ENCODE results near the gene GBF1. TPM values are rescaled to one million over a fixed set of nuclear protein-coding genes. Genes with fewer than 3 reads are reported as not detected.

GBF1 gene
- polyA plus RNA-seq, 3 donors = 4.2 to 17.4 (median 11.9) TPM

DNA sequence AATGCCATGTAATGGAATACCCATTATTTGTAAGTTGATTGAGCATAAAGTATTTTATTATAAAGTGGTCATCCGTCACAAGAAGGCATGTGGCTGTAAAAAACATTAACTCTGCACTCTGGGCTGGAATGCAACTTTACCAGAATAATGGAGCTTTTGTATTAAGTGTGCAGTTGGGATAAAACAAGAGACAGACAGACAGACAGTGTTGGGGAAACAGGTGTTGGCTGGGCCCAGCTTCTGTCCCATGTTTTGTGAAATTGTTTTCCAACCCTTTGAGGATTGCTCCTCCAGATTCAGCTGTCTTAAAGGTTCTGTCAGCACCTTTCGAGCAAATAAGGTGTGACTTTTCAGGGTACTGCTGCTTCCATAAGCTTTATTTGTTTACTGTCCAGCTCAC, 82.3 kb downstream of the GBF1 start:
- no peaks in the 10 kb centered on the region for H3K27me3 Mint-ChIP-seq (ENCODE audit: low read depth in 3 of 3)
- intact Hi-C loops (cut with micrococcal nuclease) = no loop called here
- H3K27me3 ChIP-seq (ENCODE audit: control insufficient read depth in 2 of 2, insufficient read depth in 2 of 2, low read length in 2 of 2) = no peaks in the 10 kb centered on the region
- H3K4me2 ChIP-seq (replicated peaks; ENCODE audit: extremely low read depth, low read length, poor library complexity, severe bottlenecking) = no peak overlapping the region
- peaks cover 47% of the 10 kb centered on the region for H3K79me2 ChIP-seq (ENCODE audit: insufficient read depth, low read length)
- H3K27ac Mint-ChIP-seq = no peak overlapping the region
- no peak overlapping the region for H3K27ac ChIP-seq (ENCODE audit: low read depth in 1 of 2, low read length in 2 of 2)
- H4K20me1 ChIP-seq (ENCODE audit: insufficient read depth, low read length) = peaks cover 84% of the 10 kb centered on the region
- no peak for DNase-seq
- no peak overlapping the region for H2AFZ ChIP-seq (ENCODE audit: insufficient read depth, low read depth, low read length, poor library complexity, severe bottlenecking)
- H3K9me3 Mint-ChIP-seq = no peaks in the 10 kb centered on the region
- TF ChIP-seq CTCF (IDR thresholded peaks at IDR 0.05) = no peak
- H3K4me3 ChIP-seq (replicated peaks in 1 of 3; ENCODE audit: low read depth in 2 of 3, low read length in 3 of 3) = no peak overlapping the region
- H3K9me3 ChIP-seq (replicated peaks in 1 of 2; ENCODE audit: control insufficient read depth in 1 of 2, insufficient read depth in 1 of 2, low read length in 2 of 2) = no peaks in the 10 kb centered on the region
- 100% methylated on average over 2 of the region's 2 CpGs for WGBS (ENCODE audit: insufficient coverage)
- peaks cover 19 to 24% of the 10 kb centered on the region in 2 donors for H3K36me3 Mint-ChIP-seq
- H3K4me1 Mint-ChIP-seq = peaks cover 5% of the 10 kb centered on the region
- H3K36me3 ChIP-seq (replicated peaks in 1 of 2; ENCODE audit: control insufficient read depth in 1 of 2, insufficient read depth in 2 of 2, low read length in 2 of 2) = peaks cover 4 to 12% of the 10 kb centered on the region in 2 donors
- no peak overlapping the region for H3K4me3 Mint-ChIP-seq
- H3K4me1 ChIP-seq (ENCODE audit: control insufficient read depth in 1 of 2, insufficient read depth in 2 of 2, low read length in 2 of 2) = no peaks in the 10 kb centered on the region
- no peak overlapping the region for H3K9ac ChIP-seq (ENCODE audit: insufficient read depth, low read length, poor library complexity, severe bottlenecking)

DNA sequence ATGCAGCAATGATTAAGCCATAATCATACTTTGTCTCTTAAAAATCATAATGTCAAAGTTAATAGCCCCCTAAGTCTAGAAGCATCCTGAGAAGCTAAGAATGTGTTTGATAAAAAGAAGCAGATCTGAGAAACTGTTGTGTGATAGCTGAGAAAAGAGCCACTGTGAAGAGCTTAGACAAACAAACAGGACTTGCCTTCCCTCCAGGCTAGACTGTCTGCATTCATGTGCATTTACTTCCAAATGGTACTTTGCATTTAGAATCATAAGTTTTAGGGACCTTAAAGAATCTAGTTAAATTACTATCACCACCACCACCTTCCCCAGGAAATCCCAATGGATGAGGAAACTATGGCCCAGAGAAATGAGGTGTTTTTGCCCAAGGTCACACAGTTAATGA, 87.4 kb downstream of the GBF1 start:
- Mint-ChIP-seq H3K36me3 (peaks cover 37 to 41% of the 10 kb centered on the region in 2 donors), H3K9me3 (no peaks in the 10 kb centered on the region), H3K27ac (no peak overlapping the region), H3K4me1 (no peaks in the 10 kb centered on the region), H3K4me3 (no peak overlapping the region), H3K27me3 (ENCODE audit: low read depth in 3 of 3) (peaks cover 0 to 1% (median 0%) of the 10 kb centered on the region in 3 donors)
- Histone ChIP-seq H3K4me2 (replicated peaks; ENCODE audit: extremely low read depth, low read length, poor library complexity, severe bottlenecking) (no peak overlapping the region), H3K36me3 (replicated peaks in 1 of 2; ENCODE audit: control insufficient read depth in 1 of 2, insufficient read depth in 2 of 2, low read length in 2 of 2) (peaks cover 24 to 35% of the 10 kb centered on the region in 2 donors), H3K79me2 (ENCODE audit: insufficient read depth, low read length) (peaks cover 25% of the 10 kb centered on the region), H3K4me1 (ENCODE audit: control insufficient read depth in 1 of 2, insufficient read depth in 2 of 2, low read length in 2 of 2) (no peaks in the 10 kb centered on the region), H3K9me3 (replicated peaks in 1 of 2; ENCODE audit: control insufficient read depth in 1 of 2, insufficient read depth in 1 of 2, low read length in 2 of 2) (no peaks in the 10 kb centered on the region), H3K4me3 (replicated peaks in 1 of 3; ENCODE audit: low read depth in 2 of 3, low read length in 3 of 3) (no peak overlapping the region), H3K27ac (ENCODE audit: low read depth in 1 of 2, low read length in 2 of 2) (no peak overlapping the region), H2AFZ (ENCODE audit: insufficient read depth, low read depth, low read length, poor library complexity, severe bottlenecking) (no peak overlapping the region), H4K20me1 (ENCODE audit: insufficient read depth, low read length) (peaks cover 58% of the 10 kb centered on the region), H3K27me3 (ENCODE audit: control insufficient read depth in 2 of 2, insufficient read depth in 2 of 2, low read length in 2 of 2) (no peaks in the 10 kb centered on the region), H3K9ac (ENCODE audit: insufficient read depth, low read length, poor library complexity, severe bottlenecking) (no peak overlapping the region)
- no peak for DNase-seq
- no peak for TF ChIP-seq CTCF (IDR thresholded peaks at IDR 0.05)
- intact Hi-C loops (cut with micrococcal nuclease) = no loop called here

Measured in CD14-positive monocyte (primary cell).